ENCODE measurements around the gene DDX50. TPM values are rescaled to one million over a fixed set of nuclear protein-coding genes. Genes with fewer than 3 reads are reported as not detected.

Gene DDX50
- total RNA-seq, 1 experiment from 2014 or later, result 33.8 TPM

- CTCF ChIA-PET, result interaction anchor here (0.7 kb wide), 1 partner anchor 35 kb away, joined by 3 read pairs; no protein-coding TSS in a partner anchor
- intact Hi-C loops (cut with micrococcal nuclease; ENCODE audit: unreplicated experiment), result loop anchor here (5.0 kb wide), 1 partner anchor 88 kb away; no protein-coding TSS in a partner anchor
- no peaks in the 10 kb centered on the region for H3K79me2 ChIP-seq (ENCODE audit: low read depth)
- no peaks in the 10 kb centered on the region for H3K36me3 ChIP-seq (ENCODE audit: low read depth)
- H3K9me2 ChIP-seq (ENCODE audit: insufficient read depth), result no peaks in the 10 kb centered on the region
- no peaks in the 10 kb centered on the region for H3K27me3 ChIP-seq (ENCODE audit: insufficient read depth, low read depth)
- no peak overlapping the region for H3K4me2 ChIP-seq
- peaks cover 2% of the 10 kb centered on the region for H3K4me1 ChIP-seq (replicated peaks; ENCODE audit: insufficient read depth)
- POLR2A ChIA-PET (ENCODE audit: unreplicated experiment), result interaction anchor here (0.7 kb wide), 1 partner anchor 1136 kb away, joined by 6 read pairs; no protein-coding TSS in a partner anchor
- H4K20me1 ChIP-seq (ENCODE audit: insufficient read depth), result no peaks in the 10 kb centered on the region
- H2AFZ ChIP-seq, result no peak overlapping the region
- no peaks in the 10 kb centered on the region for H3F3A ChIP-seq (ENCODE audit: insufficient read depth, low read depth)
- no peak overlapping the region for H3K4me3 ChIP-seq
- no peak overlapping the region for H3K27ac ChIP-seq
- no TSS peak for BruUV-seq (replicated peaks)
- no peak for DNase-seq
- no peaks in the 10 kb centered on the region for H3K9me3 ChIP-seq (ENCODE audit: insufficient read depth, low read depth)
- no peak for TF ChIP-seq CTCF (conservative IDR thresholded peaks at IDR 0.05)
- no peak for TF ChIP-seq EZH2 (IDR thresholded peaks at IDR 0.05; ENCODE audit: low read depth)
Measured at GRCh38 chr10:68895041-68895440, 6.1 kb upstream of the DDX50 start.

- Histone ChIP-seq H3K27ac (no peak overlapping the region), H4K20me1 (ENCODE audit: insufficient read depth) (no peaks in the 10 kb centered on the region), H3K4me2 (no peak overlapping the region), H2AFZ (no peak overlapping the region), H3K36me3 (ENCODE audit: low read depth) (no peaks in the 10 kb centered on the region), H3K79me2 (ENCODE audit: low read depth) (peaks cover 10% of the 10 kb centered on the region), H3K27me3 (ENCODE audit: insufficient read depth, low read depth) (no peaks in the 10 kb centered on the region), H3K4me1 (replicated peaks; ENCODE audit: insufficient read depth) (peaks cover 12% of the 10 kb centered on the region), H3K9me3 (ENCODE audit: insufficient read depth, low read depth) (no peaks in the 10 kb centered on the region), H3K9me2 (ENCODE audit: insufficient read depth) (no peaks in the 10 kb centered on the region), H3K4me3 (no peak overlapping the region), H3F3A (ENCODE audit: insufficient read depth, low read depth) (no peaks in the 10 kb centered on the region)
- BruUV-seq (replicated peaks), result no TSS peak
- CTCF ChIA-PET, result interaction anchor here (0.6 to 1.4 kb wide), 6 partner anchors 53 to 842 kb away, joined by 3 to 9 read pairs (median 4); no protein-coding TSS in a partner anchor
- TF ChIP-seq CTCF (conservative IDR thresholded peaks at IDR 0.05), result peak; percentile 68
- TF ChIP-seq EZH2 (IDR thresholded peaks at IDR 0.05; ENCODE audit: low read depth), result no peak
- intact Hi-C loops (cut with micrococcal nuclease; ENCODE audit: unreplicated experiment), result loop anchor here (1.0 to 5.0 kb wide), 3 partner anchors 90 to 689 kb away; no protein-coding TSS in a partner anchor
- POLR2A ChIA-PET (ENCODE audit: unreplicated experiment), result interaction anchor here (0.5 kb wide), 1 partner anchor 684 kb away, joined by 3 read pairs; no protein-coding TSS in a partner anchor
- peak; percentile 46 to 54 for DNase-seq
Measured at GRCh38 chr10:68897336-68897741, 3.8 kb upstream of the DDX50 start.

GRCh38 chr10:68899186-68899745 is 1.8 kb upstream of the DDX50 start:
- Histone ChIP-seq H3K27ac (no peak overlapping the region), H3K9me3 (ENCODE audit: insufficient read depth, low read depth) (no peaks in the 10 kb centered on the region), H4K20me1 (ENCODE audit: insufficient read depth) (no peaks in the 10 kb centered on the region), H3K9me2 (ENCODE audit: insufficient read depth) (no peaks in the 10 kb centered on the region), H3K36me3 (ENCODE audit: low read depth) (no peaks in the 10 kb centered on the region; the same call in 1 of the 2 replicates), H3K4me1 (replicated peaks; ENCODE audit: insufficient read depth) (peaks cover 18% of the 10 kb centered on the region), H3K4me3 (no peak overlapping the region), H2AFZ (no peak overlapping the region), H3K4me2 (no peak overlapping the region), H3F3A (ENCODE audit: insufficient read depth, low read depth) (no peaks in the 10 kb centered on the region), H3K27me3 (ENCODE audit: insufficient read depth, low read depth) (no peaks in the 10 kb centered on the region), H3K79me2 (ENCODE audit: low read depth) (peaks cover 29% of the 10 kb centered on the region)
- TF ChIP-seq CTCF (conservative IDR thresholded peaks at IDR 0.05) (no peak), EZH2 (IDR thresholded peaks at IDR 0.05; ENCODE audit: low read depth) (no peak)
- POLR2A ChIA-PET (ENCODE audit: unreplicated experiment), result interaction anchor here (0.6 to 0.7 kb wide), 2 partner anchors 492 to 1013 kb away, joined by 4 to 21 read pairs; partner anchors contain the start of gene RUFY2
- no TSS peak for BruUV-seq (replicated peaks)
- CTCF ChIA-PET, result no interaction called here
- intact Hi-C loops (cut with micrococcal nuclease; ENCODE audit: unreplicated experiment), result loop anchor here (5.0 kb wide), 1 partner anchor 92 kb away; no protein-coding TSS in a partner anchor
- no peak for DNase-seq
